OCI-M2 (cell line): ENCODE results near the gene NFATC1.

ENCODE experiments used
- DNase-seq: peaks from one replicate; lab custom pipeline; 2025; ENCODE audit not compliant: unreplicated experiment; lab: John Stamatoyannopoulos, UW

Gene NFATC1

GRCh38 chr18:79395761-79396404, at the start of gene NFATC1:
Gene NFATC1 (plus strand): TSS chr18:79395930. CDS start chr18:79396225, 295 bp downstream.
- DNase-seq, result peak; percentile 18

DNA sequence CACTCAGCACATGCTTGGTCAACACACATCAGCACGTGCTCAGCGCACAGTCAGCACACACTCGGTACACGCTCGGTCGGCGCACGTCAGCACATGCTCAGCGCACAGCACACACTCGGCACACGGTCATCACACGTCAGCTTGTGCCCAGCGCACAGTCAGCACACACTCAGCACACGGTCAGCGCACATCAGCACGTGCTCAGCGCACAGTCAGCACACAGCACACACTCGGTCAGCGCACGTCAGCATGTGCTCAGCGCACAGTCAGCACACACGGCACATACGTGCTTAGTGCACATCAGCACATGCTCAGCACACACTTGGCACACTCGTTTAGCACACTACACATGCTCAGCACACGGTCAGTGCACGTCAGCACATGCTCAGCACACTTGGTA, 49.7 kb upstream of the NFATC1 start:
- DNase-seq, result no peak

- DNase-seq, result no peak
These were observed 47.7 kb upstream of the NFATC1 start for GRCh38 chr18:79348066-79348465.

DNA sequence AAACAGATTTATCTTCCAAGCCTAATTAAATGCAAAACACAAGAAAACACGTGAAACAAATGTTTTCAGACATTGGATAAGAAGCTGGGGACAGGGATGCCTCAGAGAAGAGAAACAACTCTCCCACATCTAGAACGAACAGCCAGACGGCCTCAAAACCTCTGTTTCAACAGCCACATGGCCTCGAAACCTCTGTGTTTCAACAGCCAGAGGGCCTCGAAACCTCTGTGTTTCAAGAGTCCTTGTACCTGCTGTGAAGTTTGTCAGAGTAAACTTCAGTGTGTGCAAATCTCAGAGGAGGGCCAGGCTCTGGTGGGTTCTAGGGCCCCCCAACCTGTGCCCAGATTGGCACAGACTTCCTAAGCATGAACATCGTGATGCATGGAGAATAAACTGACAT, 43.3 kb upstream of the NFATC1 start:
- DNase-seq, result no peak

DNA sequence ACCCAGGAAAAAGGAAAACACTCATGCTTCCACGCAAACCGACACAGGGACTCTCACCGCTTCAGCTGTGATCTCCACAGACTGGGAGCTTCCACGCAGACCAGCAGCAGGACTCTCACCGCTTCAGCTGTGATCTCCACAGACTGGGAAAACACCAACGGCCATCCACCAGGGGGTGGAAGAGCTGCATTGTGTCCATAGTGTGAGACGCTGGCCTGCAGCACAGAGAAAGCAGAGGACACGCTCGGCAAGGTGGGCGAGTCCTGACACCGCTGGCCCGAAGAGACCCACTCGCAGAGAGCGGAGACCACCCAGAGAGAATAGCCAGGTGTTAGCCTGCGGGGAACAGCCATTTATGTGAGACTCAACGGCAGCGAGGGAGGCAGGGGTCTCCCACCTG, 42.5 kb upstream of the NFATC1 start:
- DNase-seq, result no peak

- DNase-seq, result no peak
These were observed 41.4 kb upstream of the NFATC1 start for GRCh38 chr18:79354350-79354749.

DNA sequence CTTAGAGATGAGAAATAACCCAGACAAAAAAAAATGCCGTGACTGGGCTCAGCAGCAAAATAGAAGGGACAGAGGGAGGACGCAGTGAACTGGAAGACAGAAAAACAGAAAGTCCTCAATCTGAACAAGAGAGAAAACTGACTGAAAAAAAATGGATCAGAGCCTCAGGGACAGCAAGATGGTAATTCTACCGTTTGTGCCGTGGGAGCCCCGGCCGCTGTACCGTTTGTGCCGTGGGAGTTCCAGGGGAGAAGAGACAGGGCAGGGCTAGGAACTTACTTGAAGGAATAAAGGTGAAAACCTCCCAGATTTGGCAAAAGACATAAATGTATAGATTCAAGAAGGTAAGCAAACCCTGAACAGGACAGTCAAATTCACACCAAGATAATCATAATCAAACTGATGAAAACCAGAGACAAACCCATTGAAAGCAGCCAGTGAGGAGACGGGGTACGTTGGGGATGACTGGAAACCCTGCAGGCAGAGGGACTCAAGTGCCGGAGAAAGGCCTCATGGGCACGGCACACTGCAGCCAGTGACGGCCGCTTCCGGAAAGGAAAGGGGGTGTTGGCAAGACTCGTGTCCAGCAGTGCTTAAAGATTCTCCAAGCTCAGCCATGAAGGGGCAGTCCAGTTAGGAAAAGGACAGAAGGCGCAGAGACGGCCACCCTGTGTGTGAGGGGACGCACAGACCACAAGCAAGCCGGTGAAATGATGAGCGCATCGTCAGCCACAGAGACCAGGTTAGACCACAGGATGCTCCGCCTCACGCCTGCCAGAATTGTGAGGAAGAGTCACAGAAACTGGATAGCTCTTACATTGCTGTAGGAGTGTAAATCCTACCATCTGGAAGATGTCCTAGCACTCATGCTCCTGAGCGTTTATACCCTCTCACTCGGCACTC, 40.0 kb upstream of the NFATC1 start:
- DNase-seq, result no peak

DNA sequence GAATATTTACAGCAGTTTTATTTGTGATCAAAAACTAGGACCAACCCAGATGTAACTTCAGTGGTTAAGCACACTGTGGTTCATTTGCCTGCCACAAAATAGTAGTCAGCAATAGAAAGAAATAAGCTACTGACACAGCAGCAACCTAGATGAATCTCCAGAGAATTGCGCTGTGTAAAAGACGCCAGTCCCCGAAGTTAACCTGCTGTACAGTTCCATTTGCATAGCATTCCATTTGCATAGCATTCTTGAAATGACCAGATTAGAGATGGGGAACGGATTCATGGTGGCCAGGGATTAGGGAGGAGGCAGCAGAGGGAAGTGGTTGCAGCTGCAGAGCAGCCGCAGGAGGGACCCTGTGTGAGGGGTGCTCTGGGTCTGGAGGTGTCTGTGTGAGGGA, 39.3 kb upstream of the NFATC1 start:
- no peak for DNase-seq

GRCh38 chr18:79360933-79361332, 34.8 kb upstream of the NFATC1 start:
- DNase-seq, result no peak

- no peak for DNase-seq
These were observed 33.8 kb upstream of the NFATC1 start for GRCh38 chr18:79361766-79362522.

GRCh38 chr18:79365701-79366100, 30.0 kb upstream of the NFATC1 start:
- no peak for DNase-seq

- no peak for DNase-seq
These were observed 29.3 kb upstream of the NFATC1 start for GRCh38 chr18:79366177-79367094.

DNA sequence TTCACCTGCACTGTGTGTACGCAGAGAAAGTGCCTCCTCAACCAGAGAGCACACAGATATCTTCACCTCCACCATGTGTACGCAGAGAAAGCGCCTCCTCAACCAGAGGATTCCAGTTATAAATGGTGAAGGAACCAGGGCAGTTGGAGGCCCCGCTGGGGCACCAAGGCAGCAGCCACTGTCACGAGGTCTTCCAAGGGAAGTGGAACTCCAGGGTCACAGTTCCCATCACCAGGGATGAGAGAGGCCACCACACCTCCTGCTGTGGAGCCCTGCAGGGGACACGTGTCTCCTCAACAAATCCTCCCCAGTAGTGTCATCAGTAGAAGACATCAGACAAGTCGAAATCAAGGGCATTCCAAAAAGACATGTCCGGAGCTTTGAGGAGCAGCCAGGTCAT, 28.2 kb upstream of the NFATC1 start:
- no peak for DNase-seq

DNA sequence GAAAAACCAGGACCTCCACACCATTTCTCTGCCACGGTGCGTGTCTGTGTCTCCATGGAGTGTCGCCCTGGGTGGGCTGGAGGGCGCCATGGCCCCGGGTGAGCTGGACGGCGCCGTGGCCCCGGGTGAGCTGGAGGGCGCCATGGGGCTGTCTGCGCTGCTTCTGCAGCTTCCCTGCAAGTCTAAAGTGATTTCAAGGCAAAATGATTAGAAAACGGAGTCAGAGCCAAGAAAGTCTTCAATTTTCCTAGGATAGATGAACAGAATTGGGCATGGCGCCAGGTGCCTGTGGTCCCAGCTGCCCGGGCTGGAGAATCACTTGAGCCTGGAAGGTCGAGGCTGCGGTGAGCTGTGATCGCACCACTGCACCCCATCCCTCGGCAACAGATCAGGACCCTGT, 27.7 kb upstream of the NFATC1 start:
- DNase-seq, result no peak

DNA sequence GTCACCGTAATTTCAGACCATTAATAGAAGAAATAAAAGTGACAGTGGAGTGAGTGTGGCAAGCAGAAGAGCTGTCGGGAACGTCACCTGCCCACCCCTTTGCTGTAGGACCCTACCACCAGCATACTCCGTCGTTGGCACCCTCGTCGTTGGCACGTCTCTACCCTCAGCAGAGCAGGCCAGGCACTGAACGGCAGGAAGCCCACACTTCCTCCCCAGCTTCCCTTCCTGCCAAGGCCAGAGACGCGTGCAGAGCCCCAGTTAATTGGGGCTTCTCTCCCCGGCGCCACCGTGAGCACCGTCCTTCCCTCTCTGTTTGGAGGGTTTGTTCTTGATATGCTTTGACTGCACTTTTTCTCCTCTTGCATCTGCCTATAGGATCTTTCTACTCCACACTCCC, 27.0 kb upstream of the NFATC1 start:
- DNase-seq, result no peak

GRCh38 chr18:79371561-79372121, 24.1 kb upstream of the NFATC1 start:
- no peak for DNase-seq

GRCh38 chr18:79372461-79372860, 23.3 kb upstream of the NFATC1 start:
- DNase-seq, result no peak

- DNase-seq, result no peak
These were observed 22.7 kb upstream of the NFATC1 start for GRCh38 chr18:79372991-79373390.

- no peak for DNase-seq
These were observed 22.0 kb upstream of the NFATC1 start for GRCh38 chr18:79373736-79374135.

GRCh38 chr18:79374408-79375171, 21.1 kb upstream of the NFATC1 start:
- no peak for DNase-seq
